ENCODE measurements around the gene IGFL4.

DNA sequence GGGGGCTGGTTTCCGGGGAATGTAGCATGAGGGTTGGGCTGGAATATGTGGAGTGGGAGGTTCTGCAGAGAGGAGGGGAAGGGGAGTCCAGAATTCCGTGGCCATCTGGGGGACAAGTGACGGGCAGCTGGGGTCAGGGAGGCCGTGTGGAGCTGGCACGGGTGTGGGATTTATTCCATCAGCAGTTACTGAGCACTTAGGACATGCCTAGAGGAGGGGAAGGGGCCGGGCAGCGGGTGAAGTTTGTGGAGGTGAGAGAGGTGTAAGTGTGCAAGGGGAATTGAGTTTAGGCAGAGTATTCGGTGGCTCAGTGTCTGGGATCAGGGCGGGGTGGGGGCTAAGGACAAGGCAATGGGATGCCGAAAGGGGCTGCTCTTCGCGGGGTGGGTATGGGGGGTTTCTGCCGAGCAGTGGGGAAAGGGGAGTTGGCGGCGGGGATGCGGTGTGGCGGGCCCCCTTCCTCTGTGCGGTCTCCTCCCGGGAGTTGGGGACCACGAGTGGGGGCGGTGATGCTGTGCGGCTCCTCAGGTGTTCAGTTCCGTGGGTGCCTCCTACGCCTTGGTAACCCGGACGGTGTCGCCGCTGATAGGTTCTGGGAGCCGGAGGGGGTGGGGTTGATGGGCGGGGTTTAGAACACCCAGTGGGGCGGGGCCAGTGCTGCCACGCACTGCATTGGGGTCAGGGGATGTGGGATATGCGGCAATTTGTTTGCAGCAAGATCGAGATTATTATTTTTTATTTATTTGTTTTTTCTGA, 40.1 kb downstream of the IGFL4 start:
- TF ChIP-seq POLR2A (IDR thresholded peaks at IDR 0.05): no peak
- TF ChIP-seq, protein P1, sequence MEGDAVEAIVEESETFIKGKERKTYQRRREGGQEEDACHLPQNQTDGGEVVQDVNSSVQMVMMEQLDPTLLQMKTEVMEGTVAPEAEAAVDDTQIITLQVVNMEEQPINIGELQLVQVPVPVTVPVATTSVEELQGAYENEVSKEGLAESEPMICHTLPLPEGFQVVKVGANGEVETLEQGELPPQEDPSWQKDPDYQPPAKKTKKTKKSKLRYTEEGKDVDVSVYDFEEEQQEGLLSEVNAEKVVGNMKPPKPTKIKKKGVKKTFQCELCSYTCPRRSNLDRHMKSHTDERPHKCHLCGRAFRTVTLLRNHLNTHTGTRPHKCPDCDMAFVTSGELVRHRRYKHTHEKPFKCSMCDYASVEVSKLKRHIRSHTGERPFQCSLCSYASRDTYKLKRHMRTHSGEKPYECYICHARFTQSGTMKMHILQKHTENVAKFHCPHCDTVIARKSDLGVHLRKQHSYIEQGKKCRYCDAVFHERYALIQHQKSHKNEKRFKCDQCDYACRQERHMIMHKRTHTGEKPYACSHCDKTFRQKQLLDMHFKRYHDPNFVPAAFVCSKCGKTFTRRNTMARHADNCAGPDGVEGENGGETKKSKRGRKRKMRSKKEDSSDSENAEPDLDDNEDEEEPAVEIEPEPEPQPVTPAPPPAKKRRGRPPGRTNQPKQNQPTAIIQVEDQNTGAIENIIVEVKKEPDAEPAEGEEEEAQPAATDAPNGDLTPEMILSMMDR (IDR thresholded peaks at IDR 0.05): no peak
